DND-41 (cell line): ENCODE measurements around the gene GNL2.

ENCODE experiments used
- EZH2 ChIP-seq: IDR thresholded peaks from 3 replicates; pipeline ENCODE4 v1.6.1; 2012; ENCODE audit warnings: borderline replicate concordance, low read depth, mild to moderate bottlenecking, moderate library complexity, low read length, inconsistent platforms; ENCODE audit not compliant: severe bottlenecking
- TF ChIP-seq, protein P1 (sequence below): IDR thresholded peaks from 2 replicates; pipeline ENCODE4 v1.5.1; 2012; ENCODE audit warnings: borderline replicate concordance, low read length, moderate library complexity, mild to moderate bottlenecking; ENCODE audit not compliant: poor library complexity, severe bottlenecking; ENCODE audit errors: extremely low read depth

DNA sequence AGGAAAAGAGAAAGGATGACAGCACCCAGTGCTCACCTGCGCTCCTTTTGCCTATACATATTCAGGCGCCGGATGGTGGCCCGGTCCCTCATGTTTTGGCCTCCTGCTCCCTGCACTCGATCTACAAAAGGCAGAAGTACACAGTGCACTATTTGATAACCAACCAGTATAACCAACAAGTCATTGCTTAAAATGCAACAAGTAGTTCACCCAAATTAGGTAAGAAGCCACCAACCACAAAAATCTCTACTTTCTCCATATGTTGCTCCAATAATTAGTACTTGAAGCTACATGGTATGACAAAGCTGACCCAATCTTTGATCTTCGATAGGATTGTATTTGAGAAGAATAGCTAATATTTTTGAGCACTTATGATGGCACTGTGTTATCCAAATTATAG lies 2.0 kb downstream of the GNL2 start:
- TF ChIP-seq, protein P1, sequence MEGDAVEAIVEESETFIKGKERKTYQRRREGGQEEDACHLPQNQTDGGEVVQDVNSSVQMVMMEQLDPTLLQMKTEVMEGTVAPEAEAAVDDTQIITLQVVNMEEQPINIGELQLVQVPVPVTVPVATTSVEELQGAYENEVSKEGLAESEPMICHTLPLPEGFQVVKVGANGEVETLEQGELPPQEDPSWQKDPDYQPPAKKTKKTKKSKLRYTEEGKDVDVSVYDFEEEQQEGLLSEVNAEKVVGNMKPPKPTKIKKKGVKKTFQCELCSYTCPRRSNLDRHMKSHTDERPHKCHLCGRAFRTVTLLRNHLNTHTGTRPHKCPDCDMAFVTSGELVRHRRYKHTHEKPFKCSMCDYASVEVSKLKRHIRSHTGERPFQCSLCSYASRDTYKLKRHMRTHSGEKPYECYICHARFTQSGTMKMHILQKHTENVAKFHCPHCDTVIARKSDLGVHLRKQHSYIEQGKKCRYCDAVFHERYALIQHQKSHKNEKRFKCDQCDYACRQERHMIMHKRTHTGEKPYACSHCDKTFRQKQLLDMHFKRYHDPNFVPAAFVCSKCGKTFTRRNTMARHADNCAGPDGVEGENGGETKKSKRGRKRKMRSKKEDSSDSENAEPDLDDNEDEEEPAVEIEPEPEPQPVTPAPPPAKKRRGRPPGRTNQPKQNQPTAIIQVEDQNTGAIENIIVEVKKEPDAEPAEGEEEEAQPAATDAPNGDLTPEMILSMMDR: no peak
- TF ChIP-seq EZH2: no peak
